HG03460 (cell line): ENCODE measurements around the gene KLC4.
"Not testable (repeated sequence)": the region's sequence is repeated elsewhere in the genome, so short reads cannot be mapped to it uniquely, and the experiment has no call there.

Experiments used
- ATAC-seq: cut with Tn5 transposase; IDR thresholded peaks from one replicate; pipeline ENCODE4 v1.9.1; 2021; ENCODE audit not compliant: unreplicated experiment

The KLC4 gene

DNA sequence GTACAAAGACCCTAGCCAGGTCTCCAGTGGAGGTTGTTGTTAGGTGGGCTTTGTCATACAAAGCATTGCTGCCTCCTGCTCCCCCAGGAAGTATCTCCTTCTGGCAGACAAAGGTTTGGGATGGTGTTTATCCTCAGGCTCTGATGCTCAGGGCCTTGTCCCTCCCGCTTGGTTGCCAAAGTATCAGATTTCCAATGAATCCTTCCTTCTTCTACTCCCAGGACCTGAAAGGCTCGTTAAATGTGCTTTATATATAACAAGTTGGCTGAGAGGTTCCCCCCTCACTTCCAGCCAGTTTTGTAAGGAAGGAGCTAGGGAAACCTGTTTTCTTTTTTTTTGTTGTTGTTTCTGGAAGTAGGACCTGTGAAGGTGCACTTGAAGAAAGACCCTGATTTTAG lies 31.1 kb downstream of the KLC4 start:
- no peak for ATAC-seq

DNA sequence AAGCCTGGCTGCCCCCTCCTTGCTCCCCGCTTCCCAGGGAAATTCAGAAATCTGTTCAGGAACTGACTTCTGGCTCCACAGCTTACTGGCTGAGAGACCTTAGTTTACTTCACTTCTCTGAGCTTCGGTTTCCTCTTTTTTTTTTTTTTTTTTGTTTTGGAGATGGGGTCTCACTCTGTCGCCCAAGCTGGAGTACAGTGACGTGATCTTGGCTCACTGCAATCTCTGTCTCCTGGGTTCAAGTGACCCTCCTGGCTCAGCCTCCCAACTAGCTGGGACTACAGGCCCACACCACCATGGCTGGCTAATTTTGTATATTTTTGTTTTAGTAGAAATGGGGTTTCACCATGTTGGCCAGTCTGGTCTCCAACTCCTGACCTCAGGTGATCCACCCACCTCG lies 31.6 kb downstream of the KLC4 start:
- no peak for ATAC-seq

DNA sequence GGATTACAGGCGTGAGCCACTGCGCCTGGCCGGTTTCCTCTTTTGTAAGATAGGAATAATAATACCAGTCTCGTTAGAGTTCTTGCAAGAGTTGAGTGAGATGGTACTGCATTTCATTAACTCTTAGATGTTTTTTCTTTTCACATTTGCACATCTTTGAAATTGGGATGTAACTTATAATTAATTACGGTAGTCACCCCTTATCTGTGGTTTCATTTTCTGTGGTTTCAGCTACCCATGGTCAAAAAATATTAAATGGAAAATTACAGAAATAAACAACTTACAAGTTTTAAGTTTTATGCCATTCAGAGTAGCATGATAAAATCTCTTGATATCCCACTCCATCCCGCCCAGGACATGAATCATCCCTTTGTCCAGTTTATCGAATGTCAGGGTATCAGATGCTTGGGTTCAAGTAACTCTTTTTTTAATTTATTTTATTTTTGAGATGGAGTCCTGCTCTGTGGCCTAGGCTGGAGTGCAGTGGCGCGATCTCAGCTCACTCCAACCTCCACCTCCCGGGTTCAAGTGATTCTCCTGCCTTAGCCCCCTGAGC lies 32.1 kb downstream of the KLC4 start:
- ATAC-seq: no peak

DNA sequence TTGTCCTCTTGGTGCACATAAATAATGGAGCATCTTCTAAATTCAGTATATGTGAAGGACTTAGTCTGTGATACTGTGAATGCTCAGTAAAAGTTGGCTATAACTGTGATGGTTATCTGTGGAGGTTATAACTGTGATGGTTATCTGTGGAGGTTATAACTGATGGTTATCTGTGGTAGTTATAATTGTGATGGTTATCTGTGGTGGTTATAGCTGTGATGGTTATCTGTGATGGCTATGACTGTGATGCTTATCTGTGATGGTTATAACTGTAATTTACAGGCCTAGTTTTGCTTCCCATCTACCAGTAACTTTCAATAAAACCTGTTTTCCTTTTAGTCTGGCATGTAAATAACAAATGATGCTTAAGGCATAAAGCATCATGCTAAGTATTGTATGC lies 33.2 kb downstream of the KLC4 start:
- no peak for ATAC-seq

DNA sequence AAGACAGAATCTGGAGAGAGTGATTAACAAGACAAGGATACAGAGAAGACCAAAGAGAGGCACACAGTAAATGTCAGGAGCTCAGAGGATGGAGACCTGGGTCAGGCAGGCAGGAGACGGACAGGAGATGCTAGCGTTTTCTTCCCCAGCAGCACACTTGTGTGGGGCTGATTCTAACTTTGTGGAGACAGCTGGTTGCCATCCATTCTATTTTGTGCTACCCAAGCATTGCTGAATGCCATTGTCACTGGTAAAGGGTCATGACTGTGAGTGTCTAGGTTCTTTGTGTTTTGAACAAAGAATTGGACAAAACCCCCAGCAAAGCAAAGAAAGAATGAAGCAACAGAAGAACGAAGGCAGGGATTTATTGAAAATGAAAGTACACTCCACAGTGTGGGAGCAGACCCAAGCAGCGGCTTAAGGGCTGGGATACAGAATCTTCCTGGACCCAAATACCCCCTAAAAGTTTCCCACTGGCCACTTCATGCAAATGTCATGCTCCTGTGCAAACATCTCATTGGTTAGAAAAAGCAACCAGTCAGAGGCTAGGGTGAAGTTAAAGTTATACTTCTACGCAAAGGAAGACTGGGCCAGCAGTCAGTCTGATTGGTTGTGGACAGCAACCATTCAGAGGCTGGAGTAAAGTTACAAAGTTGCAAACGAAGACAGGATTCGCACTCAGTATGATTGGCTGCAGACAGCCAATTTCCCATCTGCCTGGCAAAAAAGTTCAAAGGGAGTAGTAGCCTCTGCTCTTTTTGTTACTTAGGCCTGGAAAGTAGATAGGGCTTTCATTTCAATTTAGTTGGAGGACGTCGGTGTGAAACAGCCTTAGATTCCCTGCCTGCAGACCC lies 34.2 kb downstream of the KLC4 start:
- no peak for ATAC-seq

DNA sequence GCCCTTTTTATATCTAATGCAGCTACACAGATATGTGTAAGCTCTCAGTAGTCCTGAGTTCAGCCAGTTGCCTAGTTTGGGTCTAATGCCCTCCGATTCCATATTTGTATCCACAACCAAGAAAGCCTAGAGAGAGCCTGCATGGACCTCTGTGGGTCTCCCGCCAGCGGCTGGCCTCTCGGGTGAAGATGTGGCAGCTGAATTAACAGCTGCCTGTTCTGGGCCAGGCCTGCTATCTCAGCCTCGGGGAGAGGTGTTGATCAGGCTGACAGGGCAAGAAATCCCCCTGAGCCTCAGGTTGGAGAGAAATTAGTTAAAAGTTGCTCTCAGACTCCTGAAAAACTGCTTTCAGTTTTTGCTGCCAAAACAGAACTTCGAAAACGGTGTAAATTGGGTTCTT lies 36.5 kb downstream of the KLC4 start:
- ATAC-seq: no peak

DNA sequence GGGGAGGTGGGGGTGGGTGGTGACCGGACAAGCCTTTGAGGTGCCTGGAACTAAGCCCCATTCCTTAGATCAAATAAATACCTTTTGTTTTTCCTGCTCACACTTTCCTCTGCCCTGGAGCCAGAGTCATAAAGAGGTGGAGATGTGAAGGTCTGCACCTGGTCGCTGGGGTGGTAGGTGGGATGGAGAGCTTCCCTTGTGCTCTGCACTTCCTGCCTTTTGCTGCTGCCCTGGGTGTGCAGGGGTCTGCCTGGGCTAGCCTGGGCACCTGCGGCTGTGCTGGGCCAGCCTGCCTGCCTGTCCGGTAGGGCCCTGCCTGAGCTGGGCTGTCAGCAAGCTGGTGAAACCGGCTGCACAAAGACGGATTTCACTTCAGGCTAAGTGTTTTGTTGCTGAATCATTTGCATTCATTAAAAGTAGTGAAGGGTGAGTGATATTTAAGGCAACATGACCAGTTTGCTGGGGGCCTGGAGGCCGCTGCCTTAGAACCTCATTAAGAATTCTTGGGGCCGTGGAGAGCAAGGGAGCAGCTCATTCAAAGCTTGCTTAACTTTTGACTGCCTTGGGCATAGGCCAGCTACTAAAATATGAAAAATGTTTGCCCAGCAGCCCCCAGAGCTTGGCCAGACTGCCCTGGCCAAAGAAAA lies 37.1 kb downstream of the KLC4 start:
- ATAC-seq: no peak

DNA sequence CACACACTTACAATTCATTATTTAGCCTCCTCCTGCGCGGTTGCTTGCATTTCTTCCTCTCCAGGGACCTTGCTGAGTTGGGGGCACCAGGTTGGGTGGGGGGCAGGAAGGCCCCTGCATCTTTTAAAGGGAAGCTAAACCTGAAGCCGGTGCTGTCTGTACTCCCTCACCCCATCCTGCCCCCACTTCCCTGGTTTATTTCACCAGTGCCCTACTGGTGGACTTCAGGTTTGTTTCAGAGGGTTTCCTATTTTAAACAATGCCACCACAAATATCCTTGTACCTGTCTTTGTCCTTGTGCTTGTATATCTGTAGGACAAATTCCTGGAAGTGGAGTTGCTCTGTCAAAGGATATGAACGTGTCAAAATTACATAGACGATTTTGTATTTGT lies 37.7 kb downstream of the KLC4 start:
- ATAC-seq: no peak

DNA sequence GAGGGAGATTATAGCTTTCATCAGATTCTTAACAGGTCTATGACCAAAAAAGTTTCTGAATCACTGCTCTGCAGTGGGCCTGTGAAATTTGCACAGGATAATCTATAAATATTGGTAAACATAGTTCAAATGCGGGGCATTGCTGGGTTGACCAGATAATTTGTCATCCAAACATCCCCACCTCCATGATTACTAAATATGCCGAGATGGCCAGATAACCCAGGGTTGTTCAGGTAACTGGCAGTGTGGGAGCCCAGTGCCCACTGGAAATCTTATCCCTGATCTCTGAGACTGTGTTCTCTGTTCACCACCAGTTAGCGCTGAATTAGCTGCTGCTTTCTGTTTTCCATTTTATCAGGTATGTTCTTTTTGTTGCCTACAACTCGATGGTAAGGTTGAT lies 38.1 kb downstream of the KLC4 start:
- ATAC-seq: no peak

DNA sequence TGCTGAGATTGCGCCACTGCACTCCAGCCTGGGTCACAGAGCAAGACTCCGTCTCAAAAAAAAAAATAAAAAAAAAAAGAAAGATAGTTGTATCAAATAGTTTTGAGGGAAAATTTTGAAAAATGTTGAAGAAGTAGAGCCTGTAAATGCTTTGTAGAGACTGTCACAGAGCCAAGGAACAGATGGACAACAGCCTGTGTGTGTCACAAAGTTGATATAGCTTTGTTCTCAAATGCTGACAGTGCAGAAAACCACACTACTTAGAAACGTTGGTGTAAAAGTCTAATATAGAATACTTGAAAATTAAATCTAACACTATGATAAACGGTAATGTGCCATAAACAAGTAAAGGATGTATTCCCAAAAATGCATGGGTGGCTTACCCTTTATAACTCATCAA lies 42.1 kb downstream of the KLC4 start:
- ATAC-seq: no peak

DNA sequence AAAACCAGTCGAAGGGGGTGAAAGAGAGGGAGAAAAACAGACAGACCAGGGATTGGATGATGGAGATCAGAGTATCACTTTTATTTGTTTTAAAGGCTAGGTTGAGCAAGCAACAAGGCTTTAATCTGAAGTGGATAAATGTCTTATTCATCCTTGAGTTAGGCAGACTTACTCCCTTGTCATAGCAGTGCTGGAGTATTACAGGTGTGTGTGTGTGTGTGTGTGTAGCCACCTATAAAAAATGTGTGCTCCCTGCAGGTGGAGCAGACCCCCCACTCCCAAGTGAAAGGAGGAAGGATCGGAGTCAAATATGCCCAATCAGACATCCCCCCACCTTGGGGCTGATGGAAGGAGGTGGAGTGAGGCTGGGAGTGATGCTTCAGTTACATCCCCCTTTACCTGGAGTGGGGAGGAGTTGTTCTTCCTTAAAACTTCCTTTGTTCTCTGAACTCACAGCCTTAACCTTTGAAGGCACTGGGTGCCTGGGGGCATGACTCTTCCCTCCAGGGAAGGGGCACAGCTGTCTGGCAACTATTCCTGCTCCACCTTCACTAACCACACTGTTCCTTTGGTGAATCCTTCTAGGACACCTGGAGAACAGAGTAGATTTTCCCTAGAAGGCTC lies 43.9 kb downstream of the KLC4 start:
- ATAC-seq: no peak

DNA sequence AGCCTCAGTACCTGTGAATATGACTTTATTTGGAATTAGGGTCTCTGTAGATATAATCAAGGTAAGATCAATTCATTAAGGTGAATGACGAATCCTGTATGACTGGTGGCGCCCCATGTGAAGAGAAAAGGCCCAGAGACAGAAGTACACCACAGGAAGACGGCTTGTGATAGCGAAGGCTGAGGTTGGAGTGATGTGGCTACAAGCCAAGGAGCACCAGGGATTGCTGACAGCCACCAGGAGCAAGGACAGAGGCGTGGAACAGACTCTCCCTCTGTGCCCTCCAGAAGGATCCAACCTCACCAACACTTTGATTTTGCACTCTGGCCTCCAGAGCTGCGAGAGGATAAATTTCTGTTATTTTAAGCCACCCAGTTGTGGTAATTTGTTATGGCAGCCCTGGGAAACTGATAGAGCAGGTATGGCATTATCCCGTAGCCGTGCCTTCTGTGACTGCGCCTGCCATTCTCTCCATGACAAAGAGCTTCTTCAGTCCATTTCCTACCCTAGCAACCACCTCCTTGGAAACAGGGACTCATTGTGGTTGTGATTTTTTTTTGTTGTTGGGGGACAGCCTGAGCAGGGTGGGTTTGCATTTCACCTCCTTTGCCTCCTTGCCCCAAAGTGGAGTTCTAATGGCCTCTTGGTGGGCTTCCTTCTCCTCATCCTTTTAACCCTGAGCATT lies 46.2 kb downstream of the KLC4 start:
- no peak for ATAC-seq

DNA sequence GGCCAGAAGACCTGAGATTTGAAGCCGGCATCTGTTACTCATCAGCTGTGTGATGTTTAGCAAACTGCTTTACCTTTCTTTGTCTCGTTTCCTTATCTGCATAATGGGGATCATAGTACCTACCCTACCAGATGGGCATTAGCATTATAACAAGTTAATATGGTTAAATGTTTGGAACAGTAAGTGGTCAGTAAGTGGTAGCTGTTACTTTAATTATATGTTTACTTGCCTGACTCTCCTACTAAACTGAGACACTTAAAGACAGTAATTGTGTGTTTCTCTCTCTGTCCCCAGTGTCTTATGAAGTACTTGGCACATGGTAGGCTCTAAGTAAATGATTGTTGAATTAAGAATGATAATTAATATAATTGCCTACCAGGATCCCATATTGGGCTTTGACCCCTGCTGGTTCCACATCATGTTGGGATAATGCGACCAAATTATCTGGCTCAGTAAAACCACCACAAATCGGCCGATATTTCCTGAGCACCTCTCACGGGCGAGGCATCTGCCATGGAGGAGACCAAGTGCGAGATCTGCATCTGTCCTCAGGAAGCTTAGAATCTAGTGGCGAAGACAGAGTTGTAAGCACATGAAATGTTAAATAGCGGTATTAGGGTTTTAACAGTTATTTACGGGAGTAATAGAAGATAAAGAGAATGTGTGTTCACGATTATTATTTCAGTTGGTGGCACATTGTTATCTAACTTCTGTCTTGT lies 48.1 kb downstream of the KLC4 start:
- ATAC-seq: no peak

DNA sequence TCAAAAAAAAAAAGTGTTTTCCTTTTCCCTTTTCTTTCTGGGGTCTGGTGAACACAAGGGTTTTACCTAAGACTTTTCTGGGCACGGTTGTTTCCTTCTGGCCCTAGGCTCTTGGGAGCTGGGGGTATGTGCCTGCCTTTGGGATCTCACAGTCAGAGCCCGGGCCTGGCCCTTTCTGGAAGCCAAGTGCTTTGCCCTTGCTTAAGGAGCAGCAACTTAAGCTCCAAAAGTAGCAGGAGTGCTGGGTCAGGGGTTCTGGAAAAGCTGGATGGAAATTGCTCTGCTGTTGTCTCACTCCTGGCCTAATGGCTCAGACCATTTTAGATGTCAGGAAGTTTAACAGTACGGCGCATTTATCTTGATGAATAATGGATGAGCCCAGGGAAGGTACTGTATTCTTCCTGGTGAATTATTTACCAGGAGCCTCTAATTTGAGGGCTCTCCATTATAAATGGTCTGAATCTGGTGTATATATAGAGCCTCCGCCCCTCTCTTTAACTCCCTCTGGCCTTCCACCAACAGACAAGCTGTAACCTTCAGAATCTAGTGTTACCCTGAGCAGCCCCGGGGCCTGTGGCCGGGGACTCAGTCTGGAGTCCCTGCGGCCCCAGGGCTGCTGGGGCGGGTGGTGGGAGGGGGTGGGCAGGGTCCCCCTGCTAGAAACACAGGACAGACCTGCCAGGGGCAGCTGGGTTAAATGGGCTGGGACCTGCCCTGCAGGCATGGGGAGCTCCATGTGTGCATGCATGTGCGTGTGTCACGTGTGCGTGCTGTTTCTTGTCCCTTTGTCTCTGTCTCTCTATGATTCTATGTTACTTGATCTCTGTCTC lies 54.2 kb downstream of the KLC4 start:
- no peak for ATAC-seq

DNA sequence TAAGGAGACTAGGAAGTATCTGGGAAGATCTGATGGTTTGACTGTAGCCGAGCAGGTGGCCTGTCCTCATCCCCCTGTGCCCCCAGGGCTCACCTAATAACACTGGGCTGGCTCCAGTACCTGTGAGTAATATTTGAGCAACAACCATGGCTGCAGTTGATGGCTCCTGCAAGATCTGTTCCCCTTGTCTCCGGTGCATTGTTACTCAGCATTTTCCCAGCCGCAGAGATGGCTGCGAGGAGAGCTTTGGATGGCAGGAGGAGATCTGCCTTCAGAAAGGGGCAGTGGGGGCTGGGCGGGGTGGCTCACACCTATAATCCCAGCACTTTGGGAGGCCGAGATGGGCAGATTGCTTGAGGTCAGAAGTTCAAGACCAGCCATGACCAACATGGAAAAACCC lies 55.9 kb downstream of the KLC4 start:
- ATAC-seq: no peak

DNA sequence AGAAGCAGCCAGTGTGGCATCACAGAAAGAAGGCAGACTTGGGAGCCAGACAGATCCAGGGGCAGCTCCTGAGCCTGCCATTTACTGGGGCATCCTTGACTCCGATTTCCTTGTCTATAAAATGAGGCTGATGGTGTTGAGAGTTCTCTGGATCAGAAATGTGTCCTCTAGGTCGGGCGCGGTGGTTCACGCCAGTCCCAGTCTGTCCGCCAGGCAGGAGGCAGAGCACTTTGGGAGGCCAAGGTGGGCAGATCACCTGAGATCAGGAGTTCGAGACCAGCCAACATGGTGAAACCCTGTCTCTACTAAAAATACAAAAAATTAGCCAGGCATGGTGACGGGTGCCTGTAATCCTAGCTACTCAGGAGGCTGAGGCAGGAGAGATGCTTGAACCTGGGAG lies 58.0 kb downstream of the KLC4 start:
- not testable (repeated sequence) for ATAC-seq

DNA sequence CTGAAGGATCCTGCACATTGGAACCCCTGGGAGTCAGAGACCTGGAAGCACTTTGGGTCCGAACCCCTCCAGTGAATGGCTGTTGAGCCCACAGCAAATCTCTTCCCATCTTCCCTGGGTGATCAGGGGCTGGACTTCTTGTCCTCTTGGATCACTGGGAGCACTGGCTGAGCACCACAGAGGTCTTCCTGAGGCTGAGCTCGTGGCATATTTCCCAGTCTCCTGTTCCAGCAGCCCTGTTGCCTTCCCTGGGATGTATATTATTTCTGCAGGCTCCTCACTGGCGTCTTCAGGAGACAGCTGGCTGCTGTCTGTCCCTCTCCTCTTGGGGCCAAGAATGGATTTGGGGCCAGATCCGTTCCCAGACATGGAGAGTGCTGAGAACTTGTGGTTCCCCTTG lies 60.1 kb downstream of the KLC4 start:
- no peak for ATAC-seq

DNA sequence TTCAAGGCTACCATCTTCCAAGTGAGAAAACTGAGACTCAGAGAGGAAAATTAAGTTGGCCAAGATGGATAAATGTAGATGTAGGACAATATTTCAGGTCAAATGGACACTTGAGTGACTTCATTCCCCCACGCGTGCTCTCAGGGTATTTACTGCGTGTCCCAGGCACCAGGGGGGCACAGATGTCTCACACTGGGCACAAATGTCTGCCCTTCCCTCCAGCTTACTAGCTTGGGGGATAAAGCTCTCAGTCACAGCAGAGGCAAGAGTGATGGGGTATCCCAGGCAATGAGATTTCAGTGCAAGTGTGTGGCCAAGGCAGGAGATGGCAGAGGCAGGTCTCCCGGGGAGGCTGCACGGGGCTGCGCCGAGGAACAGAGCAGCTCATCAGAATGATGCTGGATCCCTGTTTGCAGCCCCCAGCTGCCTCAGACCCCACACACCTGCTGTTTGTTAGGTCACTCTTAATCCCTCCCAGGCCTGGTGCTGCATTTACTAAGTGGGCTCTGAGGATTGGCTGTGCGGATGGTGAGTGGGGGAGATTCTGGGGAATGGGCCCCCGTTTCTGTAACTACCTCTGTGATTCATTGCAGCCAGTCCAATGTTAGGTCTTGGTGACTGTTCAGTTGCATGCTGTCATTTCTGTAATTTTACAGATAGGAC lies 60.8 kb downstream of the KLC4 start:
- no peak for ATAC-seq
